HG03469 (cell line): ENCODE results near the gene NPDC1.
"Not testable (repeated sequence)": the region's sequence is repeated elsewhere in the genome, so short reads cannot be mapped to it uniquely, and the experiment has no call there.

Experiments
- ATAC-seq: cut with Tn5 transposase; IDR thresholded peaks from one replicate; pipeline ENCODE4 v1.9.1; 2021; ENCODE audit warnings: mild to moderate bottlenecking, moderate library complexity, moderate number of reproducible peaks; ENCODE audit not compliant: unreplicated experiment

NPDC1 gene

GRCh38 chr9:137075275-137075775 lies 29.3 kb upstream of the NPDC1 start:
- no peak for ATAC-seq

- no peak for ATAC-seq
These were observed 28.8 kb upstream of the NPDC1 start for GRCh38 chr9:137074657-137075274.

GRCh38 chr9:137073992-137074399 lies 28.0 kb upstream of the NPDC1 start:
- ATAC-seq, result no peak

GRCh38 chr9:137071282-137071681 lies 25.3 kb upstream of the NPDC1 start:
- ATAC-seq, result no peak

- ATAC-seq, result no peak
These were observed 24.9 kb upstream of the NPDC1 start for GRCh38 chr9:137070906-137071275.

GRCh38 chr9:137070201-137070905 lies 24.4 kb upstream of the NPDC1 start, which contains the start of gene SAPCD2:
SAPCD2 (minus strand) TSS chr9:137070557; CDS start chr9:137070460, 97 bp downstream.
- no peak for ATAC-seq

GRCh38 chr9:137069508-137070091 lies 23.6 kb upstream of the NPDC1 start:
- ATAC-seq, result no peak

- no peak for ATAC-seq
These were observed 22.8 kb upstream of the NPDC1 start for GRCh38 chr9:137068539-137069507.

GRCh38 chr9:137067860-137068538 lies 22.0 kb upstream of the NPDC1 start:
- ATAC-seq, result no peak

GRCh38 chr9:137066096-137066861 lies 20.3 kb upstream of the NPDC1 start:
- ATAC-seq, result no peak

GRCh38 chr9:137065336-137065967 lies 19.5 kb upstream of the NPDC1 start:
- no peak for ATAC-seq

GRCh38 chr9:137064880-137065164 lies 18.8 kb upstream of the NPDC1 start:
- ATAC-seq, result no peak

- no peak for ATAC-seq
These were observed 18.3 kb upstream of the NPDC1 start for GRCh38 chr9:137064027-137064879.

- ATAC-seq, result no peak
These were observed 17.5 kb upstream of the NPDC1 start for GRCh38 chr9:137063311-137064026.

GRCh38 chr9:137062798-137063197 lies 16.8 kb upstream of the NPDC1 start:
- ATAC-seq, result not testable (repeated sequence)

GRCh38 chr9:137062384-137062783 lies 16.4 kb upstream of the NPDC1 start:
- ATAC-seq, result no peak

- no peak for ATAC-seq
These were observed 12.7 kb upstream of the NPDC1 start for GRCh38 chr9:137058521-137059234.
